SU-DHL-6 (cell line): ENCODE measurements around the gene CHST15.
A peak's percentile ranks its signal among the peaks of the same experiment; 100 is the strongest.

ENCODE experiments used
- H2AFZ ChIP-seq: fragments of 200-600 bp; sonication (generic); 2 replicates; pipeline ENCODE4 v1.6.1; 2014; ENCODE audit warnings: low read depth, mild to moderate bottlenecking, moderate library complexity, mixed read lengths, antibody characterized with exemption, low read length; ENCODE audit not compliant: severe bottlenecking
- H3F3A ChIP-seq: fragments of 200-600 bp; shearing (Covaris generic); 2 replicates; pipeline ENCODE4 v1.6.0; 2016; ENCODE audit warnings: antibody characterized with exemption, mild to moderate bottlenecking; ENCODE audit not compliant: insufficient read depth
- H3K27ac ChIP-seq: fragments of 200-600 bp; sonication (generic); 2 replicates; pipeline ENCODE4 v1.5.1; 2016; ENCODE audit warnings: low read depth, mild to moderate bottlenecking, low read length, moderate library complexity, mixed read lengths
- H3K27me3 ChIP-seq: fragments of 200-600 bp; sonication (generic), shearing (Covaris generic); 2 replicates; pipeline ENCODE4 v1.6.0; 2014; ENCODE audit warnings: mild to moderate bottlenecking, low read length
- H3K36me3 ChIP-seq: fragments of 200-600 bp; sonication (generic); 2 replicates; pipeline ENCODE4 v1.6.1; 2014; ENCODE audit warnings: mild to moderate bottlenecking, low read length, mixed read lengths
- H3K4me2 ChIP-seq: fragments of 300-600, 200-600 bp; shearing (Covaris generic), sonication (generic); 2 replicates; pipeline ENCODE4 v1.6.0; 2014; ENCODE audit warnings: low read length, low read depth, mild to moderate bottlenecking; ENCODE audit not compliant: poor library complexity, severe bottlenecking
- H3K4me3 ChIP-seq: fragments of 200-600 bp; sonication (generic); 2 replicates; pipeline ENCODE4 v1.5.1; 2014; ENCODE audit warnings: antibody characterized with exemption, low read length, mild to moderate bottlenecking, mixed read lengths; ENCODE audit not compliant: insufficient read depth, poor library complexity, severe bottlenecking
- H3K79me2 ChIP-seq: fragments of 200-600 bp; sonication (generic); 2 replicates; pipeline ENCODE4 v1.6.1; 2014; ENCODE audit warnings: mild to moderate bottlenecking, low read length, moderate library complexity; ENCODE audit not compliant: insufficient read depth
- H3K9ac ChIP-seq: fragments of 200-600 bp; sonication (generic); 2 replicates; pipeline ENCODE4 v1.7.0; 2014; ENCODE audit warnings: mild to moderate bottlenecking, low read length
- H3K9me2 ChIP-seq: fragments of 200-600 bp; sonication (generic); replicated peaks from 2 replicates; pipeline ENCODE4 v1.6.1; 2014; ENCODE audit warnings: low read length; ENCODE audit not compliant: insufficient read depth
- H3K9me3 ChIP-seq: fragments of 200-600 bp; sonication (generic); 2 replicates; pipeline ENCODE4 v1.6.1; 2014; ENCODE audit warnings: low read length, mixed read lengths; ENCODE audit not compliant: insufficient read depth
- H4K20me1 ChIP-seq: fragments of 200-600 bp; sonication (generic); 2 replicates; pipeline ENCODE4 v1.6.1; 2014; ENCODE audit warnings: low read depth, mild to moderate bottlenecking, antibody characterized with exemption, low read length, moderate library complexity, mixed read lengths
- CTCF ChIP-seq: fragments of 200-600 bp; sonication (generic); IDR thresholded peaks from one replicate; pipeline ENCODE4 v1.5.1; 2017; ENCODE audit warnings: antibody characterized with exemption, mild to moderate bottlenecking, low read length, moderate library complexity; ENCODE audit not compliant: insufficient read depth, poor library complexity, severe bottlenecking
- EZH2phosphoT487 ChIP-seq: fragments of 200-600 bp; sonication (generic), shearing (Covaris generic); conservative IDR thresholded peaks from 2 replicates; pipeline ENCODE4 v1.6.1; 2018; ENCODE audit warnings: mild to moderate bottlenecking, antibody characterized with exemption, low read length, moderate library complexity, mixed read lengths

Gene CHST15

GRCh38 chr10:124065382-124066125 lies 27.8 kb downstream of the CHST15 start:
- Histone ChIP-seq H4K20me1 (no peaks in the 10 kb centered on the region), H3K36me3 (no peaks in the 10 kb centered on the region), H3F3A (peaks cover 31% of the 10 kb centered on the region), H3K9me3 (no peaks in the 10 kb centered on the region), H3K4me3 (peak overlapping the region; percentile 19), H3K79me2 (peaks cover 8% of the 10 kb centered on the region; the same call in 1 of the 2 replicates), H3K9me2 (no peaks in the 10 kb centered on the region), H3K27me3 (no peaks in the 10 kb centered on the region), H3K27ac (peak overlapping the region; percentile 95), H2AFZ (no peak overlapping the region), H3K4me2 (peak overlapping the region; percentile 55), H3K9ac (peak overlapping the region; percentile 40)
- TF ChIP-seq EZH2phosphoT487: no peak
- no peak for TF ChIP-seq CTCF

- no peak for TF ChIP-seq CTCF
- no peak for TF ChIP-seq EZH2phosphoT487
- no peaks in the 10 kb centered on the region for H3K9me3 ChIP-seq
- peaks cover 5% of the 10 kb centered on the region; the same call in 1 of the 2 replicates for H3K79me2 ChIP-seq
- H4K20me1 ChIP-seq: no peaks in the 10 kb centered on the region
- peak overlapping the region; percentile 95 for H3K27ac ChIP-seq
- H3K36me3 ChIP-seq: no peaks in the 10 kb centered on the region
- H3K4me3 ChIP-seq: no peak overlapping the region
- H3K9me2 ChIP-seq: no peaks in the 10 kb centered on the region
- H3K27me3 ChIP-seq: no peaks in the 10 kb centered on the region
- peak overlapping the region; percentile 55 for H3K4me2 ChIP-seq
- H2AFZ ChIP-seq: no peak overlapping the region
- H3K9ac ChIP-seq: peak overlapping the region; percentile 40
- peaks cover 31% of the 10 kb centered on the region for H3F3A ChIP-seq
These were observed 28.7 kb downstream of the CHST15 start for GRCh38 chr10:124064676-124065075.

- Histone ChIP-seq H2AFZ (no peak overlapping the region), H3K36me3 (no peaks in the 10 kb centered on the region), H3K9me2 (no peaks in the 10 kb centered on the region), H3K9me3 (no peaks in the 10 kb centered on the region), H3K27me3 (no peaks in the 10 kb centered on the region), H3K4me3 (no peak overlapping the region), H3K4me2 (peak overlapping the region; percentile 55), H3K9ac (peak overlapping the region; percentile 40), H3F3A (peaks cover 31% of the 10 kb centered on the region), H3K27ac (peak overlapping the region; percentile 95), H4K20me1 (no peaks in the 10 kb centered on the region), H3K79me2 (peaks cover 4% of the 10 kb centered on the region; the same call in 1 of the 2 replicates)
- TF ChIP-seq CTCF (no peak), EZH2phosphoT487 (no peak)
These were observed 29.4 kb downstream of the CHST15 start for GRCh38 chr10:124063750-124064603.
